Transverse colon (tissue), 4 donors: Measurements from ENCODE around the gene VSIG4.

Experiments used
- CTCF ChIP-seq, 5 experiments: fragments of 200-600 bp in 3 of 5; fragments of 450-650 bp in 2 of 5; sonication (generic) in 3 of 5; IDR thresholded peaks; 1 replicate in 2 of 5; 2 replicates in 3 of 5; pipeline ENCODE4 v1.5.1; 2016 to 2017; ENCODE audit warnings: antibody characterized with exemption in 5 of 5, inconsistent platforms in 3 of 5, mild to moderate bottlenecking in 2 of 5, moderate library complexity in 1 of 5
- EP300 ChIP-seq: sonication (generic); formaldehyde crosslinking; IDR thresholded peaks from one replicate; pipeline ENCODE4 v1.6.1; 2017; ENCODE audit warnings: antibody characterized with exemption, low read depth
- POLR2A ChIP-seq: fragments of 450-650 bp; IDR thresholded peaks from one replicate; pipeline ENCODE4 v1.6.1; 2016; ENCODE audit warnings: antibody characterized with exemption, mild to moderate bottlenecking, moderate library complexity
- POLR2AphosphoS5 ChIP-seq, 3 donors: sonication (generic); formaldehyde crosslinking; IDR thresholded peaks; one replicate each; pipeline ENCODE4 v1.6.1; 2016; ENCODE audit warnings: antibody characterized with exemption in 3 of 3

DNA sequence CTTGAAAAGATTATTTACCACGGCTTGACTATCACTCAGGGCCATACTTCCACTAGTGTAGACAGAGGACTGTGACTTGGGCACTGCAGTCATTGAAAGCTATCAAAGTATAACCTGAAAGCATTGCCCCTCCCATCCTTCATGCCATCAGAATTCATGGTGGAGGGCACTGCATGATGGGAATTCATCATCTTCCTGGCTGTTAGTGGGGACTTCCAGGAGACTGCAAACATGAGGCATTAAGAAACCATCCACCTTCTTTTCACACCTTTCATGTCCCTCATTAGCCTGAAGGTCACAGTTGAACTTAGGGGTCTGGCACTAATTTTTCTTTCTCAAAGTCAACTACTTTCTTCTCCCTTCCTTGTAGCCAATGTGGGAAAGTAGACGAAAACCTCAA, 25.8 kb downstream of the VSIG4 start:
- no peak for TF ChIP-seq CTCF (IDR thresholded peaks at IDR 0.05)
- TF ChIP-seq POLR2A = no peak
- no peak for TF ChIP-seq POLR2AphosphoS5 (IDR thresholded peaks at IDR 0.05)
- TF ChIP-seq EP300 = no peak
